Measurements from ENCODE around the gene TP53TG5.

TP53TG5 gene

DNA sequence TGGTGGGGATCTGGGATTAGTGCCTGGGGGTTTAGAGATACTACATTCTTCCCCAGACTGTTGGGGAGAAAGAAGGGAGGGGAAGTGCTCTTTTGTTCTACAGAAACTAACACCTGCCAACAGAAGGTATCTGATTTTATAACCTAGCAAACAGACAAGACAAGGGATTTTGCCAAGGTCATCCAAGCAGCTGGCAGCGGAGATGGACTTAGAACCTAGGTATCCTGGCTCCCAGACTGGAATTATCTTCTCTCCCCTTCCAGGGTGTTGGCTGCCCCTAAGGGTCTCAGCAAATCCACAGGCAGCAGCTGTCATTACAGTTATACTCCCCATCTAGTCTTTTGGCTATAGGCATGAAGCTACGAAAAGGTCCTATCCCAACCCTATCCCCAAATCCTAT is 38.3 kb downstream of the TP53TG5 start:
- CTCF ChIA-PET, result no interaction called here
- no peak for DNase-seq (ENCODE audit: extremely low spot score)
- POLR2A ChIA-PET, result no interaction called here
- TF ChIP-seq ELF4 (IDR thresholded peaks at IDR 0.05) (no peak), HDGF (IDR thresholded peaks at IDR 0.05; ENCODE audit: borderline replicate concordance) (no peak), FOXK2 (IDR thresholded peaks at IDR 0.05) (no peak)

DNA sequence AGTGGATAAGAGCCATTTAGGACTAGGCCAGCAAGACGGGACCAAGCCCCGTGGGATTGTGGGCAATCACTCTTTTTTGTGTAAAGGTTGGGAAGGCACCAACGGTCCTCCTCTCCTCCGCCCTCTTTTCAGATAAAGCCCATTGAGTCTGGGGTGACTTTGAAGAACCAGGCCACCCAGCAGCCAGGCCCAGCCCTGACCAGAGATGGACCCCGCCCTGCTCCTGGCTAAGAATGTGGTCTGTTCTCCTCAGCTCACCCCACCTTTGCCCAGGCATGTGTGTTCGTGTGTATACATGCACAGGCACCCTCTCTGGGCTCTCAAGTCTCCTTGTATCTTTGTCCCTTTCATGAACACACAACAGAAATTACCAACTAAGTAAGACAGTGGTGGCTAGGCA is 39.0 kb downstream of the TP53TG5 start:
- no peak for TF ChIP-seq ARNT (IDR thresholded peaks at IDR 0.05)
- TF ChIP-seq BHLHE40 (IDR thresholded peaks at IDR 0.05; ENCODE audit: borderline replicate concordance), result no peak
- TF ChIP-seq FOXA1 (IDR thresholded peaks at IDR 0.05), result no peak
- TF ChIP-seq L3MBTL2 (conservative IDR thresholded peaks at IDR 0.05), result no peak
- TF ChIP-seq HDGF (IDR thresholded peaks at IDR 0.05; ENCODE audit: borderline replicate concordance), result no peak
- no peak for TF ChIP-seq FOXK2 (IDR thresholded peaks at IDR 0.05)
- no peak for TF ChIP-seq TARDBP (IDR thresholded peaks at IDR 0.05)
- TF ChIP-seq SP1 (IDR thresholded peaks at IDR 0.05), result no peak
- ChIA-PET POLR2A (no interaction called here), CTCF (no interaction called here)
- no peak for DNase-seq (ENCODE audit: extremely low spot score)

DNA sequence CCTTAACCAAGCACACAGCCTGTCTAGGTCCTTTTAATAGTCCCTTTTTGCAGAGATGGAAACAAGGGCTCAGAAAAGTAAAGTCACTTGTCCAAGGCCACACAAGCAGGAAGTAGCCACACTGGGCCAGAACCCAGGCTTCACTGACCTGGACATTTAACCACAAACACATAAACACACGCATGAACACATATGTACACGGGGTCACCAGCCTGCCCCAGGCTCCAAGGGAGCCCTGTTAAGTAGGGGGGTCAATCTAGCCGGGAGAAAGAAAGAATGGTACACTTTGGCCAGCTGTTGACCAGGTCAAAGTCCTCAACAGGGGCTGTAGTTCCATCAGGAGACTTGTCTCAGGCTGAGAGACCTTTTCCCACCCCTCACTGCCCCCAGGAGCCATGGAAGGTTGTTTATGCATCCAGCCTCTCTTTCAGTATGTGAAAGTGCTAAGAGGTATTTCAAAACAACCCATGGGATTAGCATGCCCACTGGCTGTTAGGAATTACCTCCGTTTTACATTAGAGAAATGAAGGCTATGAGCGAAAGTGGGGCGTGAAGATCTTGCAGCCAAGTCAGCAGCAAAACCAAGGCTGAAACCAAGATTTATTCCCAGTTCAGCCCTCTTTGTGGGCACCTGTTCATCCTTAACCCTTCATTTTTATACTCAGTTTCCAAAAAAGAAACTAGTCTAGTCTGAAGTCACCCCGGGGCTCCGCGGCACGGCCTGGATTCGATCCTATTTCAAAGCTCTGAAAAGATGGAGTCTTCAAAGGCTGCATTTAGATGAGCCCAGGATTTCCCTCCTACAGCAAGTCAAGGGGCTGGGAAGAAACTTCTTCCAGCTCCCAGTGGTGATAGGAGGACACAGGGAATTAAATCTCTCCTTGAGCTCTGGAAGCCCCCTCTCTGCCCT is 39.7 kb downstream of the TP53TG5 start:
- CTCF ChIA-PET, result interaction anchor here (2.2 kb wide), 1 partner anchor 24 kb away, joined by 7 read pairs; the partner anchor contains the start of gene SYS1
- no peak for DNase-seq (ENCODE audit: extremely low spot score)
- no peak for TF ChIP-seq NFRKB (IDR thresholded peaks at IDR 0.05)
- no peak for TF ChIP-seq BHLHE40 (IDR thresholded peaks at IDR 0.05; ENCODE audit: borderline replicate concordance)
- TF ChIP-seq SP1 (IDR thresholded peaks at IDR 0.05), result no peak
- no peak for TF ChIP-seq ARNT (IDR thresholded peaks at IDR 0.05)
- TF ChIP-seq, protein P1, sequence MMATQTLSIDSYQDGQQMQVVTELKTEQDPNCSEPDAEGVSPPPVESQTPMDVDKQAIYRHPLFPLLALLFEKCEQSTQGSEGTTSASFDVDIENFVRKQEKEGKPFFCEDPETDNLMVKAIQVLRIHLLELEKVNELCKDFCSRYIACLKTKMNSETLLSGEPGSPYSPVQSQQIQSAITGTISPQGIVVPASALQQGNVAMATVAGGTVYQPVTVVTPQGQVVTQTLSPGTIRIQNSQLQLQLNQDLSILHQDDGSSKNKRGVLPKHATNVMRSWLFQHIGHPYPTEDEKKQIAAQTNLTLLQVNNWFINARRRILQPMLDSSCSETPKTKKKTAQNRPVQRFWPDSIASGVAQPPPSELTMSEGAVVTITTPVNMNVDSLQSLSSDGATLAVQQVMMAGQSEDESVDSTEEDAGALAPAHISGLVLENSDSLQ (IDR thresholded peaks at IDR 0.05), result no peak
- TF ChIP-seq FOXK2 (IDR thresholded peaks at IDR 0.05), result no peak
- POLR2A ChIA-PET, result interaction anchor here (1.5 kb wide), 1 partner anchor 25 kb away, joined by 4 read pairs; the partner anchor contains the start of gene SYS1

DNA sequence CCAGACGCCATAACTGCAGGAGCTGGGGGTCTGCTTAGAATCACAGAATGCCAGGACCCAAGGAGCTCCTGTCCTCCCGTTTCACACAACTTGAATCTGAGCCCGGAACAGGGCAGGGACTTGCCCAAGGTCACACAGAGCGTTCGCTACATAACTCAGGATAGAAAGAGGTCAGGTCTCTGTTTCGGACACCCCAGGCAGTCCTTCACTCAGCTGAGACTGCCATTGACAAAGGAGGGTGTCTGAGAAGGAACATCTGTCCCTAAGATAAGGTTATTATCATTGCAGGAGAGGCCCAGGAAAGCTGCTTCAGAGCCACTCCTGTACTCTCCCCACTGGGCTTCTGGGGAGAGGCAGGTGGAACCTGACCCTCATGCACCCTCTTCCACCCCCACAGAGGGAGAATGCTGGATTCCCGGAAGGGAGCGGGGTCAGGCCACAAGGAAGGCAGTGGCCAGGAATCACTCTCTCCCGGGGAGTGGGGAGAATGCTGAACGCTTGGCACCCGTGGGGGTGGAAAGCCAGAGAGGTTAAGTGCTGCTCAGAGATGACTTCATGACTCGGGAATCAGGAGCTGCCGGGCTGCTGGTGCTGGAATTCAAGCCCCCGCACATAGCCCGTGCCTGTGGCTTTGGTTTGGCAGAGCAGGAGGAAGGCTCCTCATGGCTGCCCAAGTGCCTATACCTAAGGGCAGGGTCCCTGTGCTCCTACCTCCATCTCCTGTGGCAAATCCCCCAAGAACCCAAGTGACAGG is 40.6 kb downstream of the TP53TG5 start:
- TF ChIP-seq FOXM1 (IDR thresholded peaks at IDR 0.05; ENCODE audit: borderline replicate concordance) (no peak), SP1 (IDR thresholded peaks at IDR 0.05) (no peak)
- ChIA-PET POLR2A (interaction anchor here (0.8 to 1.5 kb wide), 2 partner anchors 10 to 26 kb away, joined by 3 to 4 read pairs; partner anchors contain the start of gene SYS1), CTCF (interaction anchor here (0.6 to 2.2 kb wide), 2 partner anchors 25 to 143 kb away, joined by 5 to 7 read pairs; partner anchors contain the start of gene SYS1)
- no peak for DNase-seq (ENCODE audit: extremely low spot score)

DNA sequence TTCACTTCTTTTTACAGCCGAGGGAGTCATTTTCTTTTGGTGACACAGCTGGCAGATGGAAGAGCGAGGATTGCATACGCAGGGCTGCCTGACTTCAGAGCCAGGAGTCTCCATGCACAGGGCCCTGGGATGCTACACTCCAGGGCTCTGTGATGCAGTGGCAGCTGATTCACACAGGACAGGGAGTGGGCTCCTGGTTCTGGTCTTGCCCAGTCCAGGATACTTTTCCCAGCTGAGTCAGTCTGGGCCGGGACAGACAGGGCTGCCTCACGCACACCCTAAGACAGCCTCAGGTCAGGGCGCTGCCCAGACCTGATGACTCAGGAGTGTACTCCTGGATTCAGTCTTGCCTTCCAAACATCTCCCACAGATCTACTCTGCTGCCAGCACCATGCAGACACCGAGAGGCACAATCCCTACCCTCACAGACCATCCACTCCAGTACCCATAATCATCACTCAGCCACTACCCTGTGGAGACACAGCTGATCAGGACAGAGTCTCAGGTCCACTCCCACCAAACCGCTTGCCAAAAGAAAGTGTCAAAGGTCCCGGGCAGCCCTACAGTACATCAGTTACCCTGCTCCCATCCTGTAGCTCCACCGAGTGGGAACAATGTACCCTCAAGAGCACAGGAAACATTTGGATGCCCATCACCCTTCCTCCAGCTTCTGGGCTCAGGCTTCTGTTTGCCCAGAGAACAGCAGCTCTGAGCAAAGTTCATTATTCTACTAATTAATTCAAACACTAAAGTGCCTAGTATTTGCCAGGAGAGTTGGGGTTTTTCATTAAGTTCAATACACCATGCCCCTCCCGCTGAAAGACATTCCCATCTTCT is 41.4 kb downstream of the TP53TG5 start:
- DNase-seq (ENCODE audit: extremely low spot score), result no peak
- no peak for TF ChIP-seq SP1 (IDR thresholded peaks at IDR 0.05)
- TF ChIP-seq FOXM1 (IDR thresholded peaks at IDR 0.05; ENCODE audit: borderline replicate concordance), result no peak
- no peak for TF ChIP-seq NFRKB (IDR thresholded peaks at IDR 0.05)
- no peak for TF ChIP-seq FOXA1 (IDR thresholded peaks at IDR 0.05)
- no peak for TF ChIP-seq ZNF384 (IDR thresholded peaks at IDR 0.05)
- no peak for TF ChIP-seq LEF1 (IDR thresholded peaks at IDR 0.05; ENCODE audit: borderline replicate concordance)
- TF ChIP-seq BHLHE40 (IDR thresholded peaks at IDR 0.05; ENCODE audit: borderline replicate concordance), result no peak
- TF ChIP-seq, protein P1 (IDR thresholded peaks at IDR 0.05), result no peak
- no peak for TF ChIP-seq CTBP1 (IDR thresholded peaks at IDR 0.05; ENCODE audit: borderline replicate concordance)
- TF ChIP-seq L3MBTL2 (conservative IDR thresholded peaks at IDR 0.05), result no peak
- no peak for TF ChIP-seq ARNT (IDR thresholded peaks at IDR 0.05)
- CTCF ChIA-PET, result interaction anchor here (1.0 to 2.2 kb wide), 2 partner anchors 14 to 26 kb away, joined by 3 to 7 read pairs; partner anchors contain the start of gene SYS1
- POLR2A ChIA-PET, result interaction anchor here (0.7 to 1.5 kb wide), 3 partner anchors 10 to 26 kb away, joined by 3 to 4 read pairs (median 4); partner anchors contain the start of gene SYS1

DNA sequence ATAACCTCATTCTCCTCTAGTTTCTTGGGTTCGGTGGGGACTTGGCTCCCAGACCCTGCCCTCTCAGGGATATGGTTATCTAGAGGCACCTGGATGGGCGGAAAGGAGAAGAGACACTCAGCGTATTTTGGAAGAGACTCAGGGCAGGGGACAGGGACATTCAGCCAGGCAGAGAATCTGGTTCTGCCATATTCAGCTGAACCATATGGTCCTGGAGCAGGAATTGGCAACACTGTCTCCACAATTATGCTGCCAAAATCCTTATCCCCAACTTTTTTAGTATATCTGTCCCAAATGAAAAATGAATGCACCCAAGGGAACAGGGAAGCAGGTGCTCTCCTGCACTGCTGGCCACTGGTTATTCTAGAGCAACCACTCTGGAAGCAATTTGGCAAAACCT is 47.6 kb downstream of the TP53TG5 start:
- ChIA-PET CTCF (no interaction called here), POLR2A (no interaction called here)
- no peak for DNase-seq (ENCODE audit: extremely low spot score)
- TF ChIP-seq ARNT (IDR thresholded peaks at IDR 0.05), result no peak

Data from HEK293T (cell line).